Measurements from ENCODE around the gene PDZRN3.

DNA sequence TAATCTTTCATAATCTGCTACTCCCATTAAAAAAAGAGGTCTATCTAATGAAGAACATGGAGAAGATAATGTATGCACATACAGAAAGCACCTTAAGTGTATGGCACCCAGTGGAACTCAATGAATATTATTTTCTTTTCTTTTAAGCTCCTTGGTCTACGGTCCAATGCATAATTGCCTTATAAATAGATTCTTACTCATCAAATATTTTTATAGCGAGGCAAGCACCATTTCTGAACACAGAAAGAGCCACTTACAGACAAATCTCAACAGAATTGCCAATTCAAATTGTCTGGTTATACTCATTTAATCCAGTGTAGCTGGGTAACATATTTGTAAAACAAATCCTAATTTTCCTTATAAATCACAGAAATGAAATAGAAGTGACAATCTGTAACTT is 6.3 kb downstream of the PDZRN3 start:
- TF ChIP-seq MXI1 (IDR thresholded peaks at IDR 0.05; ENCODE audit: low read depth, low read length): no peak
- TF ChIP-seq, protein P1, sequence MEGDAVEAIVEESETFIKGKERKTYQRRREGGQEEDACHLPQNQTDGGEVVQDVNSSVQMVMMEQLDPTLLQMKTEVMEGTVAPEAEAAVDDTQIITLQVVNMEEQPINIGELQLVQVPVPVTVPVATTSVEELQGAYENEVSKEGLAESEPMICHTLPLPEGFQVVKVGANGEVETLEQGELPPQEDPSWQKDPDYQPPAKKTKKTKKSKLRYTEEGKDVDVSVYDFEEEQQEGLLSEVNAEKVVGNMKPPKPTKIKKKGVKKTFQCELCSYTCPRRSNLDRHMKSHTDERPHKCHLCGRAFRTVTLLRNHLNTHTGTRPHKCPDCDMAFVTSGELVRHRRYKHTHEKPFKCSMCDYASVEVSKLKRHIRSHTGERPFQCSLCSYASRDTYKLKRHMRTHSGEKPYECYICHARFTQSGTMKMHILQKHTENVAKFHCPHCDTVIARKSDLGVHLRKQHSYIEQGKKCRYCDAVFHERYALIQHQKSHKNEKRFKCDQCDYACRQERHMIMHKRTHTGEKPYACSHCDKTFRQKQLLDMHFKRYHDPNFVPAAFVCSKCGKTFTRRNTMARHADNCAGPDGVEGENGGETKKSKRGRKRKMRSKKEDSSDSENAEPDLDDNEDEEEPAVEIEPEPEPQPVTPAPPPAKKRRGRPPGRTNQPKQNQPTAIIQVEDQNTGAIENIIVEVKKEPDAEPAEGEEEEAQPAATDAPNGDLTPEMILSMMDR (IDR thresholded peaks at IDR 0.05): no peak
- TF ChIP-seq CHD2 (IDR thresholded peaks at IDR 0.05; ENCODE audit: low read length, partially characterized antibody): no peak
- no peak for TF ChIP-seq YY1 (IDR thresholded peaks at IDR 0.05; ENCODE audit: low read depth)
- TF ChIP-seq NFIC (IDR thresholded peaks at IDR 0.05; ENCODE audit: borderline replicate concordance): no peak
- TF ChIP-seq POLR2AphosphoS5 (IDR thresholded peaks at IDR 0.05; ENCODE audit: low read depth, low read length): no peak
- TF ChIP-seq ELF1 (IDR thresholded peaks at IDR 0.05): no peak
- TF ChIP-seq, protein P2, sequence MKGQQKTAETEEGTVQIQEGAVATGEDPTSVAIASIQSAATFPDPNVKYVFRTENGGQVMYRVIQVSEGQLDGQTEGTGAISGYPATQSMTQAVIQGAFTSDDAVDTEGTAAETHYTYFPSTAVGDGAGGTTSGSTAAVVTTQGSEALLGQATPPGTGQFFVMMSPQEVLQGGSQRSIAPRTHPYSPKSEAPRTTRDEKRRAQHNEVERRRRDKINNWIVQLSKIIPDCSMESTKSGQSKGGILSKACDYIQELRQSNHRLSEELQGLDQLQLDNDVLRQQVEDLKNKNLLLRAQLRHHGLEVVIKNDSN (IDR thresholded peaks at IDR 0.05; ENCODE audit: borderline replicate concordance, low read depth): no peak

Data from SK-N-SH (cell line).